ENCODE measurements around the gene SEC24C.
"Not testable (repeated sequence)": the region's sequence is repeated elsewhere in the genome, so short reads cannot be mapped to it uniquely, and the experiment has no call there.

Gene SEC24C

GRCh38 chr10:73717556-73717955, 26.6 kb upstream of the SEC24C start:
- H3K27ac ChIP-seq: no peak overlapping the region
- TF ChIP-seq CTCF (conservative IDR thresholded peaks at IDR 0.05): no peak

GRCh38 chr10:73720561-73720960, 23.6 kb upstream of the SEC24C start:
- not testable (repeated sequence) for H3K27ac ChIP-seq

- no peak overlapping the region for H3K27ac ChIP-seq
- TF ChIP-seq CTCF (conservative IDR thresholded peaks at IDR 0.05) (no peak), ZFX (IDR thresholded peaks at IDR 0.05) (no peak)
These were observed 20.7 kb upstream of the SEC24C start for GRCh38 chr10:73723516-73723915.

GRCh38 chr10:73729781-73730152, 14.4 kb upstream of the SEC24C start:
- H3K27ac ChIP-seq: peak overlapping the region; percentile 82

- TF ChIP-seq CTCF (conservative IDR thresholded peaks at IDR 0.05) (no peak), ZFX (IDR thresholded peaks at IDR 0.05) (peak; percentile 65; the same call in 1 of the 2 replicates)
- H3K27ac ChIP-seq: peak overlapping the region; percentile 82
These were observed 13.8 kb upstream of the SEC24C start for GRCh38 chr10:73730153-73730906.

GRCh38 chr10:73731588-73732375, 12.4 kb upstream of the SEC24C start:
- peak overlapping the region; percentile 9; the same call in 1 of the 2 replicates for H3K27ac ChIP-seq
- no peak for TF ChIP-seq CTCF (conservative IDR thresholded peaks at IDR 0.05)
- no peak for TF ChIP-seq ZFX (IDR thresholded peaks at IDR 0.05)

GRCh38 chr10:73732426-73732825, 11.7 kb upstream of the SEC24C start:
- no peak overlapping the region for H3K27ac ChIP-seq
- no peak for TF ChIP-seq CTCF (conservative IDR thresholded peaks at IDR 0.05)
- TF ChIP-seq ZFX (IDR thresholded peaks at IDR 0.05): no peak

GRCh38 chr10:73732931-73733623, 11.1 kb upstream of the SEC24C start:
- TF ChIP-seq CTCF (conservative IDR thresholded peaks at IDR 0.05): no peak
- no peak for TF ChIP-seq ZFX (IDR thresholded peaks at IDR 0.05)
- no peak overlapping the region for H3K27ac ChIP-seq

Measured in C4-2B (cell line).